HCT116 (cell line): ENCODE results near the gene CCDC15. TPM values are rescaled to one million over a fixed set of nuclear protein-coding genes. Genes with fewer than 3 reads are reported as not detected.

Source experiments
- ATAC-seq: fragments of 200-7000 bp; cut with Tn5 transposase; 2 replicates; pipeline ENCODE4 v1.9.1; 2020; ENCODE audit warnings: mild to moderate bottlenecking, moderate library complexity
- BruUV-seq: library from RNA; stranded (reverse); fragments of 400-500 nt; replicated peaks from 2 replicates; lab custom pipeline; 2021; lab: Mats Ljungman, UMichigan
- CTCF ChIA-PET: fragments of 300-600 bp; sonication (Branson Sonifier 250); formaldehyde crosslinking; loops from one replicate; lab custom pipeline; 2021; ENCODE audit warnings: antibody characterized with exemption; lab: Charles Lee
- POLR2A ChIA-PET: fragments of 300-600, 350-600 bp; sonication (Branson Sonifier 250); formaldehyde crosslinking; loops from one replicate; lab custom pipeline; 2021; ENCODE audit warnings: antibody characterized with exemption; lab: Charles Lee
- RAD21 ChIA-PET, 2 experiments: fragments of 300-600 bp; sonication (Branson Sonifier 250); formaldehyde crosslinking; loops; one replicate each; lab custom pipeline; 2023; ENCODE audit warnings: low total read pairs in 2 of 2; ENCODE audit not compliant: uncharacterized antibody in 2 of 2, unreplicated experiment in 2 of 2, low non-redundant PET in 1 of 2; lab: Charles Lee
- DNase-seq: peaks from one replicate; pipeline ENCODE4 v3.0.0-alpha.2; 2010; ENCODE audit warnings: low read depth, low spot score
- H2AFZ ChIP-seq: fragments of 200-600 bp; shearing (Covaris generic), sonication (generic); 2 replicates; pipeline ENCODE4 v1.6.1; 2017; ENCODE audit warnings: low read depth, mixed run types, mixed read lengths, antibody characterized with exemption, low read length; ENCODE audit not compliant: poor library complexity, severe bottlenecking
- H3K27ac ChIP-seq: 2 replicates; pipeline ENCODE4 v1.5.1; 2012; ENCODE audit warnings: low read depth, low read length
- H3K27me3 ChIP-seq: fragments of 200-600 bp; sonication (generic); 2 replicates; pipeline ENCODE4 v1.6.1; 2016; ENCODE audit warnings: mixed run types, low read length, mixed read lengths; ENCODE audit not compliant: insufficient read depth
- H3K36me3 ChIP-seq, 2 experiments: fragments of 200-500 bp in 1 of 2; fragments of 200-600 bp in 1 of 2; sonication (Bioruptor generic) in 1 of 2; sonication (generic) in 1 of 2; 2 replicates each; pipeline versions ENCODE4 v1.5.1 to v1.6.1; 2014 to 2016; ENCODE audit warnings: low read length in 2 of 2, inconsistent platforms in 1 of 2, mixed read lengths in 1 of 2, mixed run types in 1 of 2; ENCODE audit not compliant: insufficient read depth in 2 of 2, control insufficient read depth in 1 of 2
- H3K4me1 ChIP-seq, 2 experiments: fragments of 200-600 bp in 1 of 2; sonication (generic) in 1 of 2; 2 replicates each; pipeline versions ENCODE4 v1.5.1 to v1.6.1; 2012 to 2017; ENCODE audit warnings: low read length in 2 of 2, inconsistent platforms in 1 of 2, mild to moderate bottlenecking in 1 of 2, mixed read lengths in 1 of 2, mixed run types in 1 of 2, moderate library complexity in 1 of 2; ENCODE audit not compliant: insufficient read depth in 2 of 2, control insufficient read depth in 1 of 2
- H3K4me2 ChIP-seq: fragments of 200-600 bp; sonication (generic); 2 replicates; pipeline ENCODE4 v1.6.1; 2017; ENCODE audit warnings: mixed run types, low read length, mixed read lengths
- H3K4me3 ChIP-seq, 2 experiments: fragments of 200-600 bp in 1 of 2; sonication (generic) in 1 of 2; replicated peaks in 1 of 2; 2 replicates each; pipeline ENCODE4 v1.5.1; 2011 to 2016; ENCODE audit warnings: low read length in 2 of 2, control low read depth in 1 of 2, low read depth in 1 of 2, mild to moderate bottlenecking in 1 of 2, mixed read lengths in 1 of 2, mixed run types in 1 of 2
- H3K79me2 ChIP-seq: fragments of 200-600 bp; sonication (generic); 2 replicates; pipeline ENCODE4 v1.6.1; 2017; ENCODE audit warnings: mild to moderate bottlenecking, mixed run types, low read length, moderate library complexity, mixed read lengths; ENCODE audit not compliant: insufficient read depth
- H3K9ac ChIP-seq: fragments of 200-600 bp; sonication (generic); 2 replicates; pipeline ENCODE4 v1.6.1; 2016; ENCODE audit warnings: low read length, mixed read lengths
- H3K9me2 ChIP-seq: fragments of 200-600 bp; sonication (generic), shearing (Covaris generic); 2 replicates; pipeline ENCODE4 v1.6.1; 2017; ENCODE audit warnings: mixed run types, mild to moderate bottlenecking, moderate library complexity; ENCODE audit not compliant: insufficient read depth
- H3K9me3 ChIP-seq, 2 experiments: fragments of 200-500 bp in 1 of 2; fragments of 200-600 bp in 1 of 2; sonication (Bioruptor generic) in 1 of 2; sonication (generic) in 1 of 2; 2 replicates each; pipeline ENCODE4 v1.6.1; 2014 to 2017; ENCODE audit warnings: low read length in 2 of 2, mixed read lengths in 2 of 2, inconsistent platforms in 1 of 2, low read depth in 1 of 2, mild to moderate bottlenecking in 1 of 2, mixed run types in 1 of 2, moderate library complexity in 1 of 2; ENCODE audit not compliant: control insufficient read depth in 1 of 2, insufficient read depth in 1 of 2
- H4K20me1 ChIP-seq: fragments of 200-600 bp; sonication (generic), shearing (Covaris generic); 2 replicates; pipeline ENCODE4 v1.6.1; 2017; ENCODE audit warnings: mixed run types, mild to moderate bottlenecking, moderate library complexity; ENCODE audit not compliant: insufficient read depth
- CBX3 ChIP-seq: IDR thresholded peaks from 2 replicates; pipeline ENCODE4 v1.6.1; 2012; ENCODE audit warnings: low read depth
- CEBPB ChIP-seq: IDR thresholded peaks from 2 replicates; pipeline ENCODE4 v1.6.1; 2012; ENCODE audit warnings: low read depth
- ELF1 ChIP-seq: IDR thresholded peaks from 2 replicates; pipeline ENCODE4 v1.6.1; 2012; ENCODE audit warnings: low read depth, borderline replicate concordance
- EZH2 ChIP-seq: fragments of 200-600 bp; sonication (generic); IDR thresholded peaks from 2 replicates; pipeline ENCODE4 v1.6.1; 2017; ENCODE audit warnings: antibody characterized with exemption, mixed run types
- EZH2phosphoT487 ChIP-seq: fragments of 200-600 bp; IDR thresholded peaks from 2 replicates; pipeline ENCODE4 v1.6.1; 2018; ENCODE audit warnings: antibody characterized with exemption, borderline replicate concordance
- JUND ChIP-seq: IDR thresholded peaks from 2 replicates; pipeline ENCODE4 v1.6.1; 2012
- MAX ChIP-seq: IDR thresholded peaks from 2 replicates; pipeline ENCODE4 v1.6.1; 2012
- POLR2AphosphoS5 ChIP-seq: IDR thresholded peaks from 2 replicates; pipeline ENCODE4 v1.6.1; 2011; ENCODE audit warnings: mild to moderate bottlenecking, low read depth, low read length, moderate library complexity
- SP1 ChIP-seq: IDR thresholded peaks from 2 replicates; pipeline ENCODE4 v1.6.1; 2012; ENCODE audit warnings: low read depth
- TCF7L2 ChIP-seq: IDR thresholded peaks from 2 replicates; pipeline ENCODE4 v1.7.0; 2011; ENCODE audit warnings: borderline replicate concordance, inconsistent platforms; ENCODE audit not compliant: insufficient read depth, insufficient read length; ENCODE audit errors: extremely low read depth
- YY1 ChIP-seq: IDR thresholded peaks from 2 replicates; pipeline ENCODE4 v1.6.1; 2011; ENCODE audit warnings: low read length, low read depth, moderate library complexity, mild to moderate bottlenecking; ENCODE audit not compliant: insufficient replicate concordance; ENCODE audit errors: extremely low read depth
- ZBTB33 ChIP-seq: IDR thresholded peaks from 2 replicates; pipeline ENCODE4 v1.6.1; 2011; ENCODE audit warnings: mild to moderate bottlenecking, low read length, moderate library complexity; ENCODE audit not compliant: insufficient replicate concordance; ENCODE audit errors: extremely low read depth
- intact Hi-C: fragments of 100-400 bp; cut with micrococcal nuclease; formaldehyde crosslinking; loops from 2 replicates; pipeline ENCODE4 v1.10.0; 2022
- total RNA-seq: library from RNA; stranded (reverse); gene quantifications from one replicate; pipeline ENCODE4 v1.2.1, GENCODE V29; 2021; ENCODE audit not compliant: unreplicated experiment
- TF ChIP-seq, protein P1 (sequence below): IDR thresholded peaks from 2 replicates; pipeline ENCODE4 v1.6.1; 2012; ENCODE audit warnings: low read depth

The CCDC15 gene
- total RNA-seq, 1 experiment from 2014 or later: 2.4 TPM

DNA sequence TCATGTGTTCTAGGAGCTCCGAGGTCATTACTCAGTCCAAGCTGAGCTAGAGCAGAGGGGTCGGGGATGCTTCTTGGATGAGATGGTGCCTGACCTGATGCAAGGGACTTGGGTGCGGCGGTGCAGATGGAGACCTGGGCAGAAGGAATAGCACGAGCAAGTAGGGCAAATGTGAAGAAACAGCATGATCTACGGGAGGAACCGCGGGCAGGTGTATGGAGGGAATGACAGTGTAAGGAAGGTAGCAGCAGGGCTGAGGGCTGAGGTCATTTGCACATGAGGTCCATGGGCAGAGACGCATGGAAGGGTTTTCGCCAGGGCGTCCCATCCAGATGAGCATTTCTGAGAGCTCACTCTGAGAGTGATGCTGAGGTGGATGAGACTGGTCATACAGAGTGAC, 124.0 kb downstream of the CCDC15 start:
- no peak overlapping the region for H3K4me3 ChIP-seq
- no peak overlapping the region for H2AFZ ChIP-seq
- RAD21 ChIA-PET: no interaction called here
- no peak overlapping the region for H3K4me2 ChIP-seq
- no peak for DNase-seq
- TF ChIP-seq JUND (no peak), SP1 (no peak), ELF1 (no peak), EZH2 (no peak)
- TF ChIP-seq, all 23 proteins: peak for 0
- POLR2A ChIA-PET: no interaction called here
- no peak overlapping the region for H3K9ac ChIP-seq
- no peak overlapping the region for H3K27ac ChIP-seq
- no peaks in the 10 kb centered on the region for H3K36me3 ChIP-seq
- no peak for ATAC-seq
- no peaks in the 10 kb centered on the region for H3K79me2 ChIP-seq
- CTCF ChIA-PET: interaction anchor here (1.2 kb wide), 2 partner anchors 10 to 13 kb away, joined by 3 read pairs; no protein-coding TSS in a partner anchor
- no peaks in the 10 kb centered on the region for H3K9me3 ChIP-seq
- H3K4me1 ChIP-seq: peaks cover 6 to 51% of the 10 kb centered on the region in 2 experiments; a peak in 2 of 4 replicates
- H3K27me3 ChIP-seq: no peaks in the 10 kb centered on the region
- no peaks in the 10 kb centered on the region for H4K20me1 ChIP-seq
- no TSS peak for BruUV-seq
- no peaks in the 10 kb centered on the region for H3K9me2 ChIP-seq
- intact Hi-C loops: no loop called here

DNA sequence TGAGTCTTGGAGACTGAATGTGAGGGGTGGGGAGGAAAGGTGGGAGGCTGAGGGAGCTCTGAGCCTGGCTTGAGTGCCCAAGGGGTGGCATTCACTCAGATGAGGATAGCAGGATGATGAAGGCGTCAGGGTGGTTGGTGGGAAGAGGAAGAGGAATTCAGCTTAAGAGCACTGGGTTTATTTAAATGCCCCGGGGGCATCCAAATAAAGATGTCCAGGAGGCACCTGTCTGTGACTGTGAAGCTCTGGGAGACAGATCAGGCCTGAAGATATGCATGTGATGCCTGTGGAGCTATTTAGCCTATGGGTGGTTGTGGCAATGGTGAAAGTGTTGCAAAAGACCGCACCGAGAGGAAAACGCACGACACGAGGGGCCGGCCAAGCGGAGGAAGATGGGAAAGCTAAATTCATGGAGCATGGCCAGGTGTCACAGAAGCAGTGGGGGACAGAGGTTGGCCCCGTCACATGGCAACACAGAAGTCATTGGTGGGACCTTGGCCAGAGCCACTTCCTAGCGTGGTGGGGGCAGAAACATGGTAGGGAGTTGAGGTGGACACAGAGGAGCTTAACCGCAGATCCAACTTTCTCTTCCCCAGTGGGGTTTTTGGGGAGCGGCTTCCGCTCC, 124.6 kb downstream of the CCDC15 start:
- H3K9me3 ChIP-seq: no peaks in the 10 kb centered on the region
- no peaks in the 10 kb centered on the region for H3K27me3 ChIP-seq
- H3K27ac ChIP-seq: no peak overlapping the region
- TF ChIP-seq CBX3: no peak
- TF ChIP-seq EZH2phosphoT487: no peak
- TF ChIP-seq POLR2AphosphoS5: no peak
- no peak for TF ChIP-seq EZH2
- no peak for TF ChIP-seq YY1
- TF ChIP-seq TCF7L2: no peak
- no peak for TF ChIP-seq MAX
- TF ChIP-seq, protein P1, sequence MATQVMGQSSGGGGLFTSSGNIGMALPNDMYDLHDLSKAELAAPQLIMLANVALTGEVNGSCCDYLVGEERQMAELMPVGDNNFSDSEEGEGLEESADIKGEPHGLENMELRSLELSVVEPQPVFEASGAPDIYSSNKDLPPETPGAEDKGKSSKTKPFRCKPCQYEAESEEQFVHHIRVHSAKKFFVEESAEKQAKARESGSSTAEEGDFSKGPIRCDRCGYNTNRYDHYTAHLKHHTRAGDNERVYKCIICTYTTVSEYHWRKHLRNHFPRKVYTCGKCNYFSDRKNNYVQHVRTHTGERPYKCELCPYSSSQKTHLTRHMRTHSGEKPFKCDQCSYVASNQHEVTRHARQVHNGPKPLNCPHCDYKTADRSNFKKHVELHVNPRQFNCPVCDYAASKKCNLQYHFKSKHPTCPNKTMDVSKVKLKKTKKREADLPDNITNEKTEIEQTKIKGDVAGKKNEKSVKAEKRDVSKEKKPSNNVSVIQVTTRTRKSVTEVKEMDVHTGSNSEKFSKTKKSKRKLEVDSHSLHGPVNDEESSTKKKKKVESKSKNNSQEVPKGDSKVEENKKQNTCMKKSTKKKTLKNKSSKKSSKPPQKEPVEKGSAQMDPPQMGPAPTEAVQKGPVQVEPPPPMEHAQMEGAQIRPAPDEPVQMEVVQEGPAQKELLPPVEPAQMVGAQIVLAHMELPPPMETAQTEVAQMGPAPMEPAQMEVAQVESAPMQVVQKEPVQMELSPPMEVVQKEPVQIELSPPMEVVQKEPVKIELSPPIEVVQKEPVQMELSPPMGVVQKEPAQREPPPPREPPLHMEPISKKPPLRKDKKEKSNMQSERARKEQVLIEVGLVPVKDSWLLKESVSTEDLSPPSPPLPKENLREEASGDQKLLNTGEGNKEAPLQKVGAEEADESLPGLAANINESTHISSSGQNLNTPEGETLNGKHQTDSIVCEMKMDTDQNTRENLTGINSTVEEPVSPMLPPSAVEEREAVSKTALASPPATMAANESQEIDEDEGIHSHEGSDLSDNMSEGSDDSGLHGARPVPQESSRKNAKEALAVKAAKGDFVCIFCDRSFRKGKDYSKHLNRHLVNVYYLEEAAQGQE: no peak
- TF ChIP-seq ZBTB33: no peak
- no peak for TF ChIP-seq CEBPB
- no peak for ATAC-seq
- BruUV-seq: no TSS peak
- ChIA-PET POLR2A (no interaction called here), RAD21 (no interaction called here), CTCF (interaction anchor here (1.2 kb wide), 2 partner anchors 10 to 12 kb away, joined by 3 read pairs; no protein-coding TSS in a partner anchor)
- no peak for DNase-seq
- no peak overlapping the region for H3K4me3 ChIP-seq
- H2AFZ ChIP-seq: no peak overlapping the region
- H3K9me2 ChIP-seq: no peaks in the 10 kb centered on the region
- intact Hi-C loops: no loop called here
- peak overlapping the region; percentile 36 for H3K4me2 ChIP-seq
- no peaks in the 10 kb centered on the region for H4K20me1 ChIP-seq
- peaks cover 8 to 57% of the 10 kb centered on the region in 2 experiments; a peak in 2 of 4 replicates for H3K4me1 ChIP-seq
- no peak overlapping the region for H3K9ac ChIP-seq
- no peaks in the 10 kb centered on the region for H3K36me3 ChIP-seq
- no peaks in the 10 kb centered on the region for H3K79me2 ChIP-seq
